GM18507 (cell line): ENCODE results near the gene RNF128.

ENCODE experiments used
- DNase-seq: peaks from one replicate; pipeline ENCODE4 v3.0.0; 2011; ENCODE audit warnings: low read depth; ENCODE audit not compliant: insufficient read length; ENCODE audit errors: extremely low spot score
- FAIRE-seq: peaks from 2 replicates; lab custom pipeline; 2011; peaks lifted over from hg19 to GRCh38; lab: Jason Lieb, UNC

Gene RNF128

GRCh38 chrX:106726485-106727437 is at the start of gene RNF128:
TSS of gene RNF128 (plus strand) at chrX:106726701. CDS start at chrX:106726914, 213 bp downstream.
- FAIRE-seq = no peak
- no peak for DNase-seq

- FAIRE-seq (no peak), DNase-seq (no peak)
Observed at GRCh38 chrX:106680716-106681115, 45.8 kb upstream of the RNF128 start.

- FAIRE-seq (no peak), DNase-seq (no peak)
Observed at GRCh38 chrX:106684207-106684606, 42.3 kb upstream of the RNF128 start.

- no peak for FAIRE-seq
- DNase-seq = no peak
Observed at GRCh38 chrX:106692425-106693065, 34.0 kb upstream of the RNF128 start.

- DNase-seq = no peak
- FAIRE-seq = no peak
Observed at GRCh38 chrX:106696502-106696901, 30.0 kb upstream of the RNF128 start.

- DNase-seq = no peak
- FAIRE-seq = no peak
Observed at GRCh38 chrX:106698693-106699092, 27.8 kb upstream of the RNF128 start.

- FAIRE-seq = no peak
- DNase-seq = no peak
Observed at GRCh38 chrX:106702636-106703035, 23.9 kb upstream of the RNF128 start.

- DNase-seq = no peak
- no peak for FAIRE-seq
Observed at GRCh38 chrX:106706466-106706865, 20.0 kb upstream of the RNF128 start.

GRCh38 chrX:106707771-106708454 is 18.6 kb upstream of the RNF128 start:
- DNase-seq = no peak

GRCh38 chrX:106710771-106711170 is 15.7 kb upstream of the RNF128 start:
- DNase-seq (no peak), FAIRE-seq (no peak)

More at GRCh38 chrX:106707771-106708454, 18.6 kb upstream of the RNF128 start:
- FAIRE-seq = no peak

GRCh38 chrX:106711375-106711774 is 15.1 kb upstream of the RNF128 start:
- no peak for DNase-seq

GRCh38 chrX:106716004-106716403 is 10.5 kb upstream of the RNF128 start:
- no peak for DNase-seq
- no peak for FAIRE-seq

More at GRCh38 chrX:106711375-106711774, 15.1 kb upstream of the RNF128 start:
- no peak for FAIRE-seq

GRCh38 chrX:106716463-106716862 is 10.0 kb upstream of the RNF128 start:
- FAIRE-seq = no peak

GRCh38 chrX:106718709-106719108 is 7.8 kb upstream of the RNF128 start:
- DNase-seq (no peak), FAIRE-seq (no peak)

More at GRCh38 chrX:106716463-106716862, 10.0 kb upstream of the RNF128 start:
- no peak for DNase-seq

- DNase-seq = no peak
- peak; percentile 63 for FAIRE-seq
Observed at GRCh38 chrX:106725931-106726330, 570 bp upstream of the RNF128 start.

GRCh38 chrX:106728337-106728736 is 1.8 kb downstream of the RNF128 start:
- DNase-seq (no peak), FAIRE-seq (no peak)

GRCh38 chrX:106730401-106730800 is 3.9 kb downstream of the RNF128 start:
- no peak for FAIRE-seq

GRCh38 chrX:106731590-106731989 is 5.1 kb downstream of the RNF128 start:
- no peak for FAIRE-seq
- no peak for DNase-seq

More at GRCh38 chrX:106730401-106730800, 3.9 kb downstream of the RNF128 start:
- DNase-seq = no peak

GRCh38 chrX:106734827-106735226 is 8.3 kb downstream of the RNF128 start:
- DNase-seq (no peak), FAIRE-seq (no peak)

- no peak for DNase-seq
- FAIRE-seq = no peak
Observed at GRCh38 chrX:106740193-106740780, 13.8 kb downstream of the RNF128 start.
